Heart right ventricle (tissue), 16 donors: ENCODE measurements around the gene TENM4. TPM values are rescaled to one million over a fixed set of nuclear protein-coding genes. Genes with fewer than 3 reads are reported as not detected.

Experiments used
- ATAC-seq, 8 donors: fragments of 200-7000 bp; cut with Tn5 transposase; one replicate each; pipeline ENCODE4 v1.9.1; 2020; ENCODE audit warnings: mild to moderate bottlenecking in 8 of 8, moderate library complexity in 8 of 8, moderate number of reproducible peaks in 1 of 8
- DNase-seq, 2 donors: peaks; one replicate each; pipeline ENCODE4 v3.0.0-alpha.2; 2020
- H3K27ac ChIP-seq, 10 donors: fragments of 200-600 bp; sonication (generic) in 2 of 10; one replicate each; pipeline versions ENCODE4 v1.5.0 to v1.8.0; 2020 to 2022; ENCODE audit warnings: mild to moderate bottlenecking in 3 of 10
- H3K27me3 ChIP-seq, 7 donors: fragments of 200-600 bp; one replicate each; pipeline ENCODE4 v1.8.0; 2021 to 2022; ENCODE audit warnings: mild to moderate bottlenecking in 2 of 7
- H3K36me3 ChIP-seq, 9 donors: fragments of 200-600 bp; sonication (generic) in 1 of 9; one replicate each; pipeline versions ENCODE4 v1.5.0 to v1.8.0; 2020 to 2022; ENCODE audit warnings: mild to moderate bottlenecking in 2 of 9
- H3K4me1 ChIP-seq, 9 donors: fragments of 200-600 bp; sonication (generic) in 1 of 9; one replicate each; pipeline versions ENCODE4 v1.5.0 to v1.8.0; 2020 to 2022; ENCODE audit warnings: mild to moderate bottlenecking in 4 of 9
- H3K4me3 ChIP-seq, 10 donors: fragments of 200-600 bp; sonication (generic) in 2 of 10; one replicate each; pipeline versions ENCODE4 v1.5.0 to v1.8.0; 2020 to 2022; ENCODE audit warnings: mild to moderate bottlenecking in 7 of 10, moderate library complexity in 2 of 10
- H3K9me3 ChIP-seq, 11 donors: fragments of 200-600 bp in 10 of 11; sonication (generic) in 2 of 11; one replicate each; pipeline versions ENCODE4 v1.5.0 to v1.8.0; 2013 to 2022; ENCODE audit warnings: mild to moderate bottlenecking in 2 of 11, control low read depth in 1 of 11, moderate library complexity in 1 of 11
- CTCF ChIP-seq, 9 donors: fragments of 200-600 bp; sonication (generic) in 2 of 9; IDR thresholded peaks; one replicate each; pipeline versions ENCODE4 v1.5.0 to v1.8.0; 2021 to 2022; ENCODE audit warnings: antibody characterized with exemption in 9 of 9, mild to moderate bottlenecking in 5 of 9, moderate library complexity in 1 of 9
- WGBS, 2 donors: extraction: QIAGEN DNeasy Blood & Tissue Kit; methylation state at CpG; one replicate each; pipeline ENCODE4 v1.1.7; 2013; ENCODE audit warnings: inconsistent platforms in 1 of 2; 5-methylcytosine and 5-hydroxymethylcytosine counted together
- intact Hi-C, 10 donors: fragments of 100-400 bp; cut with DNase I; formaldehyde crosslinking; loops; one replicate each; pipeline versions ENCODE4 v1.11.1 to v1.14.2; 2022
- polyA plus RNA-seq, 2 donors: library from polyadenylated mRNA; stranded (reverse); fragments of 200-250 nt; gene quantifications; one replicate each; pipeline ENCODE4 v1.2.3, GENCODE V29; 2013
- total RNA-seq, 10 donors: library from RNA; stranded (reverse); fragmentation: NEBNext Ultra II Directional in 3 of 10; extraction: Animal tissue kit (Norgen Biotek cat#: 25700) in 3 of 10; gene quantifications; one replicate each; pipeline versions ENCODE4 v1.2.1 to v1.2.4, GENCODE V29; 2021 to 2023
- donor health status: Arrhythmogenic right ventricular cardiomyopathy.
- donor health status: ischemic (EF 13 %, LVEDD 7.1; RV severe dilation, severe dysfunction).
- donor health status: healthy with polysubstance abuse.
- donor health status: DM: no; HTN: yes; CAD: no.
- donor health status: DM: no; HTN: no; CAD: no.
- donor health status: ischemic (EF 25% LVEDD 6.9; RV normal size, moderate dysfunction).
- donor health status: ischemic (EF 25% LVEDD 5.7; RV mildly dilated, moderate dysfunction).
- donor health status: healthy.
- donor health status: DM: yes; HTN: yes; CAD: no.
- donor health status: Ischemic cardiomyopathy.
- donor health status: ischemic (EF 35%, LVEDD 5.7; RV mildly dilated, moderate dysfunction).
- donor health status: nonischemic (EF 11% LVEDD 7.7; RV severe dilation, severe dysfunction).
- donor health status: DM: yes; HTN: yes; CAD: no.
- donor health status: PGD.
- donor health status: ischemic (EF 29% LVEDD 5.4; RV normal size, mild dysfunction).
- donor health status: nonischemic (EF 23%, LVEDD 6.1; RV moderate dilation, normal function).

The TENM4 gene
- total and polyA plus RNA-seq, 12 donors, result 0.10 to 3.6 (median 0.91) TPM

DNA sequence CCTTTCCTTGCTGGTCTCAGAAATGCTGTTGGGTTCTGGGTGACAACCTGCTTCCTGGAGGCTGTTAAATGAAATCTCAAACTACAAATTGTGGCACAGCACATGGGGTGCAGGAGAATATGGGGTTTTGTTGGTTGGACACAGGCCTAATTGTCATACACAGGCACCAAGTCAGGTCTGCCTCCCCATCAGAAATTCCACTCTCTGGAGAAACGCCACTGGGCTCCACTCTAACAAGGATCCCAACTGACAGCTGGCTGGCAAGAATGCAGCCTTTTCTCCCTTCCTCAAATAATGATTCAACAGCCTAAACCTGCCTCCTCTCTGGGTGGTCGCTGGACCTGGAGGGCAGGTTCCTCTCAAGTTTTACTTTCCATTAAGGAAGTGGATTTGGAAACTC, 688.3 kb downstream of the TENM4 start:
- peaks cover 0 to 5% (median 0%) of the 10 kb centered on the region in 7 donors for H3K27me3 ChIP-seq
- H3K9me3 ChIP-seq, result no peaks in the 10 kb centered on the region
- H3K4me1 ChIP-seq, result peaks cover 0 to 7% (median 0%) of the 10 kb centered on the region in 9 donors
- no peak for TF ChIP-seq CTCF (IDR thresholded peaks at IDR 0.05)
- H3K27ac ChIP-seq, result no peak overlapping the region
- H3K4me3 ChIP-seq, result no peak overlapping the region
- ATAC-seq, result no peak
- H3K36me3 ChIP-seq, result no peaks in the 10 kb centered on the region
- intact Hi-C loops, result no loop called here
- DNase-seq, result no peak
- 68 to 69% methylated on average over 2 of the region's 2 CpGs for WGBS, 2 donors

- Histone ChIP-seq H3K4me1 (peaks cover 0 to 7% (median 0%) of the 10 kb centered on the region in 9 donors), H3K27me3 (peaks cover 0 to 5% (median 0%) of the 10 kb centered on the region in 7 donors), H3K9me3 (no peaks in the 10 kb centered on the region), H3K27ac (no peak overlapping the region), H3K36me3 (no peaks in the 10 kb centered on the region), H3K4me3 (no peak overlapping the region)
- DNase-seq (no peak), ATAC-seq (no peak)
- no peak for TF ChIP-seq CTCF (IDR thresholded peaks at IDR 0.05)
- intact Hi-C loops, result no loop called here
- 83 to 89% methylated on average over 7 of the region's 7 CpGs for WGBS, 2 donors
Measured at GRCh38 chr11:78748918-78749690, 691.7 kb downstream of the TENM4 start.

- intact Hi-C loops, result no loop called here
- Histone ChIP-seq H3K4me1 (peaks cover 0 to 16% (median 5%) of the 10 kb centered on the region in 9 donors), H3K27ac (no peak overlapping the region), H3K4me3 (no peak overlapping the region), H3K9me3 (no peaks in the 10 kb centered on the region), H3K27me3 (peaks cover 0 to 4% (median 0%) of the 10 kb centered on the region in 7 donors), H3K36me3 (no peaks in the 10 kb centered on the region)
- 97 to 98% methylated on average over 5 of the region's 5 CpGs for WGBS, 2 donors
- no peak for ATAC-seq
- TF ChIP-seq CTCF (IDR thresholded peaks at IDR 0.05), result no peak
- DNase-seq, result no peak
Measured at GRCh38 chr11:78744949-78745348, 695.9 kb downstream of the TENM4 start.

DNA sequence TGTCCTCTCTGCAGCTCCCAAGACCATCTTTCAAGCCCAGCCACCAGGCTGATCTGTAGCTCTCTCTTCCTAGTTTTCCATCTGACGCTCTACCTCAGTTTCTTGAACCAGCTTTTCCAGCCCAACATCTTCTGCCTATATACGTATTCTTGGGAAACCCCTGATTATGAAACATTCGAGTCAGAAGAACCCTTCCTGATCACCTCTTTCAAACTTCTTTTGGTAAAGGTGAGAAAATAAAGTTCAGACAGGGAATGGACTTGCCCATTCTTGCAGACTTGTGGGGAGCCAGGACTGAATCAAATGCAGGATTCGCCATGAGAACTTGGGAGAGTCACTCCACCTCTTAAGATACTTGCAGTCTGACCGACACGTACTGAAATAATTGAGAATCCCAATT, 696.6 kb downstream of the TENM4 start:
- no peak for TF ChIP-seq CTCF (IDR thresholded peaks at IDR 0.05)
- WGBS, 2 donors, result 94 to 95% methylated on average over 6 of the region's 6 CpGs
- Histone ChIP-seq H3K9me3 (no peaks in the 10 kb centered on the region), H3K27ac (no peak overlapping the region), H3K4me1 (peaks cover 0 to 16% (median 5%) of the 10 kb centered on the region in 9 donors), H3K27me3 (no peaks in the 10 kb centered on the region), H3K36me3 (no peaks in the 10 kb centered on the region), H3K4me3 (no peak overlapping the region)
- intact Hi-C loops, result no loop called here
- ATAC-seq (no peak), DNase-seq (no peak)
